HG03039 (cell line): ENCODE results near the gene RCSD1.
"Not testable (repeated sequence)": the region's sequence is repeated elsewhere in the genome, so short reads cannot be mapped to it uniquely, and the experiment has no call there.

Source experiments
- ATAC-seq: cut with Tn5 transposase; IDR thresholded peaks from one replicate; pipeline ENCODE4 v1.9.1; 2021; ENCODE audit warnings: mild to moderate bottlenecking, moderate library complexity; ENCODE audit not compliant: unreplicated experiment

RCSD1 gene

GRCh38 chr1:167734841-167735240, 104.8 kb downstream of the RCSD1 start:
- no peak for ATAC-seq

DNA sequence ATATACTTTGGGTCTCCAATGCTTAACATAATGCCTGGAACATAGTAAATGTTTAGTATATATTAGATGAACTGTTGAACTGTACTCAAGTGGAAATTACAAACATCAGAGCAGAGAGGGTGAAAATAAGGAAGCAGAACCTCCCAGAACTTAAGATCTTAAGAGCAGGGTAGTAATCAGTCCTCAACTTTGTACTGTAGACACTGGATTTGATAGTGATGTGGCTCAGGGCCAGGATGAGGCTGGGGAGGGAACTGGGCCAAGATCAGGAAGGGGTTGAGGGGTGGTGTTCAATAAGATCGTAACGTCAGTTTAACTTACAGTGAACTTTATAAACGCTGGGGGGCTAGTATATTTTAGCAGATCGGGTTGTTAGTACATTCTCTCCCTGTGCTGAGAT, 107.1 kb downstream of the RCSD1 start:
- ATAC-seq: no peak

- no peak for ATAC-seq
Observed at GRCh38 chr1:167738158-167738557, 108.1 kb downstream of the RCSD1 start.

DNA sequence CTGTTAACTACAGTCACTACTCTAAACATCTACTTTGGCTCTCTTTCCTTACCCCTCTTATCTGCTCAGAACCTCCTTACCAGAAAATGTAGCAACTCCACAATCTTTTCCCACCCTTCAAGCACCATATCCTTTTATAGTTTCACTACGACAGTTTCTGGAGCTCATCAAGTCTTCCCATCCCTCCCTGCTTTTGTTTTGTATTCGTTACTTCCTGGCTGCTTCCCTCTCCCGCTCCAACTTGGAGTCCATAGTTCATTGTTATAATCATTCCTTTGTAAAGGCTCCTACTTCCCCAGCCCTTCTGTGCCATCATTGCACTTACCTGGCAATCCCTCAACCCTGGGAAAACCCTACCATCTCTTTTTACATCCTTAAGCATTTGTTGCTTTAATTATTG, 109.7 kb downstream of the RCSD1 start:
- no peak for ATAC-seq

DNA sequence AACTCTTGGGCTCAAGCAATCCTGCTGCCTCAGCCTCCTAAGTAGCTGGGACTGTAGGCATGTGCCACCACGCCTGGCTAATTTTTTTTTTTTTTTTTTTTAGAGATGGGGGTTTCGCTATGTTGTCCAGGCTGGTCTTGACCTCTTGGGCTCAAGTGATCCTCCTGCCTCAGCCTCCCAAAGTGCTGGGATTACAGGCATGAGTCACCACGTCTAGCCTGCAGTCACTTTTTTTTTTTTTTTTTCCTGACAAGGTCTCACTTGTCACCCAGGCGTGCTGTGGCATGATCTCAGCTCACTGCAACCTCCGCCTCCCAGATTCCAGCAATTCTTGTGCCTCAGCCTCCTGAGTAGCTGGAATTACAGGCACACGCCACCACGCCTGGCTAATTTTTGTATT, 111.1 kb downstream of the RCSD1 start:
- ATAC-seq: not testable (repeated sequence)

DNA sequence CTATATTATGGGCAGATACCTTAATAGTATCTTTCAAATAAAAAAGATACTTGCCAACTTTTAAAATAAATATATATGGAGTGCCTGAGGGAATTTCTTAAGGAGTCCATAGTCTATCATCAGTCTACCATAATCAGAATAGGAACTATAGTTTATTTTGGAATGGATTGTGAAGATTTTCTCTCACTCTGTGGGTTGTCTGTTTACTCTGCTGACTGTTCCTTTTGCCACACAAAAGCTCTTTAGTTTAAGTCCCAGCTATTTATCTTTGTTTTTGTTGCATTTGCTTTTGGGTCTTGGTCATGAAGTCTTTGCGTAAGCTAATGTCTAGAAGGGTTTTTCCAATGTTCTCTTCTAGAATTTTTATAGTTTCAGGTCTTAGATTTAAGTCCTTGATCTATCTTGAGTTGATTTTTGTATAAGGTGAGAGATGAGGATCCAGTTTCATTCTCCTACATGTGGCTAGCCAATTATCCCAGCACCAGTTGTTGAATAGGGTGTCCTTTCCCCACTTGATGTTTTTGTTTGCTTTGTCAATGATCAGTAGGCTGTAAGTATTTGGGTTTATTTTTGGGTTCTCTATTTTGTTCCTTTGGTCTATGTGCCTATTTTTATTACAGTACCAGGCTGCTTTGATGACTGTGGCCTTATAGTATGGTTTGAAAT, 112.5 kb downstream of the RCSD1 start:
- ATAC-seq: not testable (repeated sequence)

- ATAC-seq: no peak
Observed at GRCh38 chr1:167744901-167745300, 114.9 kb downstream of the RCSD1 start.

DNA sequence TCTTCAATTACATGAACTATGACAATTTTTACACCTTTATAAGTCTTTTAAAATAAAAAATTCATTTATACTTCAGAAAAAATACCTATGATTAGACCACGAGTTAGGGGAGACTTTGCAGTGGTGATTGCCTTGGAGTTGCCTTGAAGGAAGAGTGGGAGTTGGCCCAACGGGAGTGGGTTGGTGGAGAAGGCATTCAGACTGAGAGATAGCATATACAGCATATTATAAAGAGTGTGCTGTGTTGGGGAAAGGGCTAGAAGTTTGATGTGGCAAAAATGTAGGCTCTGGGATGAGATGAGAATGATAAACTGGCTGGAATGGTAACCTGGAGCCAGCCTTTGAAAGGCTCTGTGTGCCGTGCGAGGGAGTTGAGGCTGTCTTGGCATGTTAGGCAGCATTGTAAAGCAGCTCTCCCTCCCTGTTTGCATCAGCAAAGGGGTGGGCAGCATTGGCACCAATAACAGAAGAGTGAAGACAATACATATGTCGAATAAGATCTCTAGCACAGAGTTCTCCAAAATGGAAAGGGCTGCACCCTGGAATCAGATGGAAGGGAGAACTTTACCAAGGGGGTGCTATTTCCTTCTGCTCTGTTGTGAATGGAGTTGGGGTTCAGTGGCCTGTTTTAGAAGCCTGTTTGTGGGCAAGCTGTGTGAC, 116.1 kb downstream of the RCSD1 start:
- no peak for ATAC-seq

DNA sequence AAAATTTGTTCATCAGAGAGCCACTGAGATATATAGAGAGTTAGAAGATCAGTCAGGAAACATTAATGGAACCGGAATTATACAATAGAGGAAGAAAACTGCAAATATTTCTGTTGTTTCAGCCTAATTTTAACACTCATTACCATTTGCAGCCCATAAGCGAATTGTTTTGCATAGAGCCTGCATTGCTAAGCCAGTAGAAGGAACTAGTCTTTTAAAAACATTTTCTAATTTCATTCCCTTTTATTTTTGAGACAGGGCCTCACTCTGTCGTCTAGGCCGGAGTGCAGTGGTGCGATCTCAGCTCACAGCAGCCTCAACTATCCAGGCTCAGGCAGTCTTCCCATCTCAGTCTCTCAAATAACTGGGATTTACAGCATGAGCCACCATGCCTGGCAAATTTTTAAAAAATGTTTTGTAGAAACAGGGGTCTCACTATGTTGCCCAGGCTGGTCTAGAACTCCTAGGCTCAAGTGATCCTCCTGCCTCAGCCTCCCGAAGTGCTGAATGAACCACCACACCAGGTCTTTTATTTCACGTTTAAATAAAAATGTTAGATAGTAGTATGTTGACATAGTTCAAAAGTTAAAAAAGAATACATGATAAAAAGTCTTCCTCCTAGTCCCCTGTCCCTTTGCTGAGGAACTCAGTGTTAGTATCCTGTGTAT, 117.1 kb downstream of the RCSD1 start:
- ATAC-seq: no peak

DNA sequence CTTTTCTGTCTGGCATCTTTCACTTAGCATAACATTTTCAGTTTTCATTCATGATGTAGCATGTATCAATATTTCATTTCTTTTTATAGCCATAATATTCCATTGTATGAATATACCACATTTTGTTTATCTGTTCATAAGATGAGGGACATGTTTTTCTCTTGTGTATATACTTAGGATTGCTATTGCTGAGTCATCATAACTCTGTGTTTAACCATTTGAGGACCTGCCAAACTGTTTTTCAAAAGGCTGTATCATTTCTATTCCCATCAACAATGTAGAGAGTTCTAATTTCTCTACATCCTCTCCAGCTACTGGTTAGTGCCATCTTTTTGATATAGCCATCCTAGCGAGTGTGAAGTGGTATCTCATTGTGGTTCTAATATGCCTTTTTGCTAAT, 118.0 kb downstream of the RCSD1 start:
- ATAC-seq: no peak

GRCh38 chr1:167748906-167749305, 118.9 kb downstream of the RCSD1 start:
- no peak for ATAC-seq

- no peak for ATAC-seq
Observed at GRCh38 chr1:167749741-167750140, 119.7 kb downstream of the RCSD1 start.

- ATAC-seq: no peak
Observed at GRCh38 chr1:167750641-167751040, 120.6 kb downstream of the RCSD1 start.

DNA sequence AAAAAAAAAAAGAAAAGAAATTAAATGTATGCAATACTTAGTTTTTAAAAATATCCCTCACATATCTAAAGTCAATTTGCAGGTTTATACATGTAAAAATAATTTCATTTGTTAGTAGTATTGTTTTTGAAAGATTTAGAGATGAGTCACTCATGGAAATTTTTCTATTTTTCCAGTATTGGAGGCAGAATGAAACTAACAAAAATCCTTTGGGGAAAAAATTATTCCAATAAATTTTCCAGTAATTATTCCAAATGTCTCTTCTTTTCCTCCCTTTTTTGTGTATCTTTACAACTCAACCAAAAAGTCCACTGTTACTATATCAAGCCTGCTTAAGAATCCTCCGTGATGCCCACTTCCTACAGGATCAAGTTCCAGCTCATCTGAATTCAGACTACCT, 121.6 kb downstream of the RCSD1 start:
- ATAC-seq: no peak

DNA sequence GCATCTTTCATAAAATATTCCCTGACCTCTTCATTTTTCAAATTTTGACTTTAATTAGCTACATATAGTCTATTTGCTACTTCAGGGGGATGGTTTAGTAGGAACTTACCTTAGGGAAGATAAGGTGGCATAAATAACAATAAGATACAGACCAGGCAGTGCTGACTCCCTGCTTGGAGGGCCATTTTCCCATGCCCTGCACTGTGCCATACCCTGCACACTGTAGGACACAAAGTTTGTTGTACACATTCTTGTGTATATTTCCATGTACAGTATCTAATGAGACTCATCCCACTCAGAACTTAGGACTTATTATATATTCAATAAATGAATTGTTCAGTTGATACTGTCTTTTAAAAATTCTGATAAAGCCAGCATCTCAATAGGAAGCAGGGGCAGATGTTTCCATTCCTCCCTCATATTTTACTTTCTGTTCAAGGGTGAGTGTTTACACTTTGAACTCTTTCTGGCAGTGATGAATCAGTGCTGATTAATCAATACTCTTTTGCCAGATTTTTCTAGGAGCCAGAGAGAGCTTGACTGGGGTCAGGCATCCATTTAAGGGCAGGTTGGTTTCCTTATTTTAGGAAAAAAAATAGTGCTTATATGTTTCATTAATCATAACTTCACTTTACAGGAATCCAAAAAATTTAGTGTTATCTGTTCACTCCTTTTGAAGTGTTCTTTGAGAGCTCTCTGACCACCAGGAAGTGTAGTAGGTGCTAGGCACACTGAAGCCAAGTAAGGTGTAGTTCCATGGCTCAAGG, 122.4 kb downstream of the RCSD1 start:
- ATAC-seq: no peak

DNA sequence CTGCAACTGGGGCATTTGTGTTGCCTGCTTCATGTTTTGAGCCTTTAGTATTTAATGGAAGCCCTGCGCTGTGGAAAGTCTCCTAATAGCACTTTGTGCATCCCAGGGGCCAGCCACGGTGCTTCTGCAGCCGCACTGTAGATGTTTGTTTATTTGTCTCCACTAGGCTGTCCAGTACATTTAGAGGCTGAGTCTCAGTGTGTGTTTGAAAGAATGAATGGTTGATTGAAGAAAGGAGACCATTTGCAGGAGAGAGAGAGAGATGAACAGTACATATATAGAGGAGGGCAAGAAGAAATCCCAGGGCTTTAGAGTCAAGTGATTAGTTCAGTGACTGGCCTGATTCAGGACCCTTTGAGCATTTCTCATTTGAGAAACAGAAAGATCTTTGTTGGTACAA, 125.6 kb downstream of the RCSD1 start:
- no peak for ATAC-seq
